ENCODE data around the gene P2RY13. TPM values are rescaled to one million over a fixed set of nuclear protein-coding genes. Genes with fewer than 3 reads are reported as not detected.

P2RY13 gene
- total and polyA plus RNA-seq, 2 of the 13 experiments (the other 11 are each of a cell fraction or from before 2014, with no cell fraction given): not detected

DNA sequence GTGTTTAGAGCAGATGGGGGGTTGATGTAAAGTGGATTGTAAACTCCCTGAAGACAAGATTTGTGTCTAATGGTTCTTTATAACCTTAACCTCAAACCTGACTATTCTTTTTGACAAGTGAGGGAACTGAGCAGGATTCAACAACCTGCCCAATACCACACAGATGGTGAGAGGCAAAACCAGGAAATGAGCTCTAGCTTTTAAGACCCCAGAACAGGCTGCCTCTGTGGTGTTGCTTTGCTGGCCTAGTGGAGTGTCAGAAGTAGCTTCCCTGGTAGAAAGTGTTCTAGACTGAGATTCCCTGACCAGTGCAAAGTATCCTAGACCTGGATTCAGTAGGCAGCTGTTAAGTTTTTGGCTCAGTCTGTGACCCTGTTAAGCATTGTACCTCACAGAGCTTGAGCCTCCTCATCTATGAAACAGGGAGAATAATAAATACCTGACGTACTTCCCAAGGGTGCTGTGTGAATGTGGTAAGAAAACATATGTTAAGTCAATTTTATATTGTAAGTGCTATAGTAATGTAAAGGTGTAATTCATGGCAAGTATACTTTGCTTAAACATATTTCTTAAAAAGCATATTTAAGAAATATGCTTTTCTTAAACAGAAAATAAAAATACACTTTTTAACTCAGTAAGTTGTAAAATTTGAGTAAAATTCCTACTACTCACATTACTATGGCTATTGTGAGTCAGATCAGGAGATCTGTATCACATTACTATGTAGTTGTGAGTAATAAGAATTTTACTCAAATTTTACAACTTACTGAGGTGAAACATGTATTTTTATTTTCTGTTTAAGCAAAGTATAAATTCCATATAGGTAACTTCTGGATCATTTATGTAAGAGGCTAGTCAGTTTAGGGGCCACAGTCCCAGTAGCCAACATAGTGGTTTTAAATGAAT, 21.5 kb downstream of the P2RY13 start:
- in situ Hi-C loops (cut with HindIII; ENCODE audit: extremely low pct_ligation_motif_present, low pct_unique_long_range_greater_than_20kb): no loop called here
- ChIA-PET CTCF (ENCODE audit: low intra/inter-chr PET ratio, low total read pairs) (no interaction called here), POLR2A (no interaction called here)
- Histone ChIP-seq H3K4me3 (replicated peaks in 1 of 3; ENCODE audit: insufficient read depth in 1 of 3, low read depth in 2 of 3, low read length in 3 of 3) (no peak overlapping the region), H4K20me1 (ENCODE audit: insufficient read depth, low read length) (no peaks in the 10 kb centered on the region), H3K9ac (ENCODE audit: insufficient read depth, low read depth, low read length) (no peak overlapping the region), H3K27ac (ENCODE audit: extremely low read length, insufficient read depth, low read length) (no peak overlapping the region), H3K4me1 (ENCODE audit: insufficient read depth, low read length) (peaks cover 10% of the 10 kb centered on the region), H3K36me3 (replicated peaks in 1 of 2; ENCODE audit: control insufficient read depth in 1 of 2, insufficient read depth in 2 of 2, low read length in 2 of 2) (no peaks in the 10 kb centered on the region), H3K9me3 (ENCODE audit: low read length) (no peaks in the 10 kb centered on the region), H3K4me2 (ENCODE audit: low read depth, low read length) (no peak overlapping the region), H3K79me2 (ENCODE audit: insufficient read depth, low read length) (no peaks in the 10 kb centered on the region), H2AFZ (ENCODE audit: low read length) (no peak overlapping the region), H3K27me3 (ENCODE audit: control insufficient read depth in 1 of 2, insufficient read depth in 2 of 2, low read length in 2 of 2) (no peaks in the 10 kb centered on the region)
- no TSS peak for BruUV-seq (replicated peaks)
- intact Hi-C loops (cut with micrococcal nuclease; ENCODE audit: unreplicated experiment): no loop called here
- TF ChIP-seq RAD51 (IDR thresholded peaks at IDR 0.05; ENCODE audit: borderline replicate concordance) (no peak), SETDB1 (CRISPR knock-in tag; IDR thresholded peaks at IDR 0.05; ENCODE audit: borderline replicate concordance) (no peak), GZF1 (CRISPR knock-in tag; IDR thresholded peaks at IDR 0.05) (no peak), SMAD3 (CRISPR knock-in tag; IDR thresholded peaks at IDR 0.05) (no peak), MEIS2 (CRISPR knock-in tag; IDR thresholded peaks at IDR 0.05) (no peak), NFE2L2 (IDR thresholded peaks at IDR 0.05; ENCODE audit: low read length) (no peak), ZNF629 (CRISPR knock-in tag; conservative IDR thresholded peaks at IDR 0.05) (no peak), PHB2 (IDR thresholded peaks at IDR 0.05; ENCODE audit: partially characterized antibody) (no peak), MBD4 (IDR thresholded peaks at IDR 0.05; ENCODE audit: borderline replicate concordance, low read length) (no peak), MAFG (CRISPR knock-in tag; IDR thresholded peaks at IDR 0.05) (no peak), NFE2L1 (CRISPR knock-in tag; IDR thresholded peaks at IDR 0.05; ENCODE audit: borderline replicate concordance) (no peak), STAT5B (CRISPR knock-in tag; IDR thresholded peaks at IDR 0.05) (no peak), PAWR (CRISPR knock-in tag; IDR thresholded peaks at IDR 0.05; ENCODE audit: borderline replicate concordance) (no peak), ZNF260 (CRISPR knock-in tag; IDR thresholded peaks at IDR 0.05; ENCODE audit: borderline replicate concordance, low read depth) (no peak), PRPF4 (IDR thresholded peaks at IDR 0.05; ENCODE audit: low read depth, low read length, poor library complexity, severe bottlenecking) (no peak), XRCC5 (optimal IDR thresholded peaks at IDR 0.05; ENCODE audit: low read length) (no peak), SIN3B (IDR thresholded peaks at IDR 0.05; ENCODE audit: low read length) (no peak)
- TF ChIP-seq, protein P1, sequence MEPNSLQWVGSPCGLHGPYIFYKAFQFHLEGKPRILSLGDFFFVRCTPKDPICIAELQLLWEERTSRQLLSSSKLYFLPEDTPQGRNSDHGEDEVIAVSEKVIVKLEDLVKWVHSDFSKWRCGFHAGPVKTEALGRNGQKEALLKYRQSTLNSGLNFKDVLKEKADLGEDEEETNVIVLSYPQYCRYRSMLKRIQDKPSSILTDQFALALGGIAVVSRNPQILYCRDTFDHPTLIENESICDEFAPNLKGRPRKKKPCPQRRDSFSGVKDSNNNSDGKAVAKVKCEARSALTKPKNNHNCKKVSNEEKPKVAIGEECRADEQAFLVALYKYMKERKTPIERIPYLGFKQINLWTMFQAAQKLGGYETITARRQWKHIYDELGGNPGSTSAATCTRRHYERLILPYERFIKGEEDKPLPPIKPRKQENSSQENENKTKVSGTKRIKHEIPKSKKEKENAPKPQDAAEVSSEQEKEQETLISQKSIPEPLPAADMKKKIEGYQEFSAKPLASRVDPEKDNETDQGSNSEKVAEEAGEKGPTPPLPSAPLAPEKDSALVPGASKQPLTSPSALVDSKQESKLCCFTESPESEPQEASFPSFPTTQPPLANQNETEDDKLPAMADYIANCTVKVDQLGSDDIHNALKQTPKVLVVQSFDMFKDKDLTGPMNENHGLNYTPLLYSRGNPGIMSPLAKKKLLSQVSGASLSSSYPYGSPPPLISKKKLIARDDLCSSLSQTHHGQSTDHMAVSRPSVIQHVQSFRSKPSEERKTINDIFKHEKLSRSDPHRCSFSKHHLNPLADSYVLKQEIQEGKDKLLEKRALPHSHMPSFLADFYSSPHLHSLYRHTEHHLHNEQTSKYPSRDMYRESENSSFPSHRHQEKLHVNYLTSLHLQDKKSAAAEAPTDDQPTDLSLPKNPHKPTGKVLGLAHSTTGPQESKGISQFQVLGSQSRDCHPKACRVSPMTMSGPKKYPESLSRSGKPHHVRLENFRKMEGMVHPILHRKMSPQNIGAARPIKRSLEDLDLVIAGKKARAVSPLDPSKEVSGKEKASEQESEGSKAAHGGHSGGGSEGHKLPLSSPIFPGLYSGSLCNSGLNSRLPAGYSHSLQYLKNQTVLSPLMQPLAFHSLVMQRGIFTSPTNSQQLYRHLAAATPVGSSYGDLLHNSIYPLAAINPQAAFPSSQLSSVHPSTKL (CRISPR knock-in tag; IDR thresholded peaks at IDR 0.05): no peak
- TF ChIP-seq, protein P2, sequence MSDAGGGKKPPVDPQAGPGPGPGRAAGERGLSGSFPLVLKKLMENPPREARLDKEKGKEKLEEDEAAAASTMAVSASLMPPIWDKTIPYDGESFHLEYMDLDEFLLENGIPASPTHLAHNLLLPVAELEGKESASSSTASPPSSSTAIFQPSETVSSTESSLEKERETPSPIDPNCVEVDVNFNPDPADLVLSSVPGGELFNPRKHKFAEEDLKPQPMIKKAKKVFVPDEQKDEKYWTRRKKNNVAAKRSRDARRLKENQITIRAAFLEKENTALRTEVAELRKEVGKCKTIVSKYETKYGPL (CRISPR knock-in tag; IDR thresholded peaks at IDR 0.05): no peak
- TF ChIP-seq, protein P3, sequence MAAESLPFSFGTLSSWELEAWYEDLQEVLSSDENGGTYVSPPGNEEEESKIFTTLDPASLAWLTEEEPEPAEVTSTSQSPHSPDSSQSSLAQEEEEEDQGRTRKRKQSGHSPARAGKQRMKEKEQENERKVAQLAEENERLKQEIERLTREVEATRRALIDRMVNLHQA (CRISPR knock-in tag; IDR thresholded peaks at IDR 0.05): no peak
- ATAC-seq (no peak), FAIRE-seq (no peak), DNase-seq (ENCODE audit: low spot score) (no peak)
- 29% methylated on average over 1 of the region's 1 CpG for WGBS (ENCODE audit: low lambda C conversion rate)
